CD4-positive, alpha-beta T cell treated with Interleukin-6 at 100 ng/mL for 8 hours (primary cell): ENCODE data around the gene FBXL16.

Source experiments
- DNase-seq: peaks from one replicate; pipeline ENCODE4 v3.0.0-alpha.2; 2020; ENCODE audit warnings: mixed read lengths, low spot score

The FBXL16 gene

GRCh38 chr16:660459-661183 is 45.0 kb downstream of the FBXL16 start:
- peak; percentile 65 for DNase-seq

- DNase-seq: no peak
Observed at GRCh38 chr16:660132-660458, 45.5 kb downstream of the FBXL16 start.

- DNase-seq: no peak
Observed at GRCh38 chr16:659618-660017, 46.0 kb downstream of the FBXL16 start.

- DNase-seq: no peak
Observed at GRCh38 chr16:658679-659571, 46.7 kb downstream of the FBXL16 start.

- DNase-seq: no peak
Observed at GRCh38 chr16:657487-657886, 48.1 kb downstream of the FBXL16 start.

- no peak for DNase-seq
Observed at GRCh38 chr16:654034-654433, 51.6 kb downstream of the FBXL16 start.

GRCh38 chr16:652454-653305 is 52.9 kb downstream of the FBXL16 start:
- DNase-seq: no peak

- DNase-seq: no peak
Observed at GRCh38 chr16:651844-652243, 53.8 kb downstream of the FBXL16 start.

- no peak for DNase-seq
Observed at GRCh38 chr16:649631-650030, 56.0 kb downstream of the FBXL16 start.

GRCh38 chr16:648781-649589 is 56.6 kb downstream of the FBXL16 start, which contains the start of gene WDR90:
TSS of gene WDR90 (plus strand) at chr16:649365. CDS start at chr16:649417, 52 bp downstream.
- peak; percentile 88 for DNase-seq

- DNase-seq: no peak
Observed at GRCh38 chr16:648071-648780, 57.4 kb downstream of the FBXL16 start.

GRCh38 chr16:647173-647902 is 58.3 kb downstream of the FBXL16 start:
- no peak for DNase-seq

GRCh38 chr16:646679-647172 is 58.9 kb downstream of the FBXL16 start:
- no peak for DNase-seq

GRCh38 chr16:645852-646678 is 59.5 kb downstream of the FBXL16 start:
- no peak for DNase-seq

GRCh38 chr16:644556-644955 is 61.0 kb downstream of the FBXL16 start:
- DNase-seq: no peak

- DNase-seq: no peak
Observed at GRCh38 chr16:643050-643368, 62.6 kb downstream of the FBXL16 start.
